Measurements from ENCODE around the gene TBL2. TPM values are rescaled to one million over a fixed set of nuclear protein-coding genes. Genes with fewer than 3 reads are reported as not detected.
"Not testable (repeated sequence)": the region's sequence is repeated elsewhere in the genome, so short reads cannot be mapped to it uniquely, and the experiment has no call there.

TBL2 gene
- total RNA-seq, 4 donors from 2014 or later, result 50.4 to 89.9 (median 73.3) TPM

DNA sequence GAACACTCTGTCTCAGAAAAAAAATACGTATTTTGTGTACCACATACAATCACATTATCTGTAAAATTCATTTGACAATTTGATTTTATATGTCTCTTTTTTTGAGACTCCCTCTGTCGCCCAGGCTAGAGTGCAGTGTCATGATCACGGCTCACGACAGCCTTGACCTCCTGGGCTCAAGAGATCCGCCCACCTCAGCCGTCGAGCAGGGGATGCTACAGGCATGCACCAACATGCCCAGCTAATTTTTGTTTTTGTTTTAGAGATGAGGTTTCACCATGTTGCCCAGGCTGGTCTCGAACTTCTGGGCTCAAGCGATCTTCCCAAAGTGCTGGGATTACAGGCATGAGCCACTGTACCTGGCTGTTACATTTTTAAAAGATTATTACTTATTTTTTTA lies 44.6 kb downstream of the TBL2 start:
- Histone ChIP-seq H3K4me1 (no peaks in the 10 kb centered on the region), H3K27me3 (no peaks in the 10 kb centered on the region), H3K4me3 (replicated peaks in 1 of 3) (no peak overlapping the region), H3K27ac (no peak overlapping the region), H3K36me3 (peaks cover 34 to 37% of the 10 kb centered on the region in 2 donors), H3K9me3 (no peaks in the 10 kb centered on the region)
- WGBS, 2 donors, result 91 to 93% methylated on average over 9 of the region's 9 CpGs
- DNase-seq, result no peak
- TF ChIP-seq, protein P1, sequence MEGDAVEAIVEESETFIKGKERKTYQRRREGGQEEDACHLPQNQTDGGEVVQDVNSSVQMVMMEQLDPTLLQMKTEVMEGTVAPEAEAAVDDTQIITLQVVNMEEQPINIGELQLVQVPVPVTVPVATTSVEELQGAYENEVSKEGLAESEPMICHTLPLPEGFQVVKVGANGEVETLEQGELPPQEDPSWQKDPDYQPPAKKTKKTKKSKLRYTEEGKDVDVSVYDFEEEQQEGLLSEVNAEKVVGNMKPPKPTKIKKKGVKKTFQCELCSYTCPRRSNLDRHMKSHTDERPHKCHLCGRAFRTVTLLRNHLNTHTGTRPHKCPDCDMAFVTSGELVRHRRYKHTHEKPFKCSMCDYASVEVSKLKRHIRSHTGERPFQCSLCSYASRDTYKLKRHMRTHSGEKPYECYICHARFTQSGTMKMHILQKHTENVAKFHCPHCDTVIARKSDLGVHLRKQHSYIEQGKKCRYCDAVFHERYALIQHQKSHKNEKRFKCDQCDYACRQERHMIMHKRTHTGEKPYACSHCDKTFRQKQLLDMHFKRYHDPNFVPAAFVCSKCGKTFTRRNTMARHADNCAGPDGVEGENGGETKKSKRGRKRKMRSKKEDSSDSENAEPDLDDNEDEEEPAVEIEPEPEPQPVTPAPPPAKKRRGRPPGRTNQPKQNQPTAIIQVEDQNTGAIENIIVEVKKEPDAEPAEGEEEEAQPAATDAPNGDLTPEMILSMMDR (IDR thresholded peaks at IDR 0.05), result no peak
- no peak for TF ChIP-seq POLR2A (IDR thresholded peaks at IDR 0.05)
- intact Hi-C loops (cut with DNase I), result no loop called here

DNA sequence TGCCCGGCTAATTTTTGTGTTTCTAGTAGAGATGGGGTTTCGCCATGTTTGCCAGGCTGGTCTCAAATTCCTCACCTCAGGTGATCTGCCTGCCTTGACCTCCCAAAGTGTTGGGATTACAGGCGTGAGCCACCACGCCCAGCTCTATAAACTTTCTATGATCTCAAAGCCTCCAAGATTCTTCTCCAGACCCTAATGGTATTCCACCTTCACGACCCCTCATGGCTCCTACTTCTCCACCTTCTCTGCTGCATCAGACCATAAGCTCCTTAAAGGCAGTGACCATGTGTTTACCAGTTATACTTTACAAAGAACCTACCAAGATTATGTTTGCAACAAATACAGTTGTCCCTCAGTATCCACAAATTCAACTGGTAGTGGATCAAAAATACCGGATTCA lies 46.2 kb downstream of the TBL2 start:
- H3K36me3 ChIP-seq, result peaks cover 18 to 22% of the 10 kb centered on the region in 2 donors
- H3K4me1 ChIP-seq, result no peaks in the 10 kb centered on the region
- intact Hi-C loops (cut with DNase I), result no loop called here
- no peaks in the 10 kb centered on the region for H3K27me3 ChIP-seq
- no peak for DNase-seq
- no peaks in the 10 kb centered on the region for H3K9me3 ChIP-seq
- WGBS, 2 donors, result 95 to 99% methylated on average over 6 of the region's 6 CpGs
- no peak overlapping the region for H3K4me3 ChIP-seq (replicated peaks in 1 of 3)
- no peak overlapping the region for H3K27ac ChIP-seq
- TF ChIP-seq POLR2A (IDR thresholded peaks at IDR 0.05), result no peak
- TF ChIP-seq, protein P1 (IDR thresholded peaks at IDR 0.05), result no peak

DNA sequence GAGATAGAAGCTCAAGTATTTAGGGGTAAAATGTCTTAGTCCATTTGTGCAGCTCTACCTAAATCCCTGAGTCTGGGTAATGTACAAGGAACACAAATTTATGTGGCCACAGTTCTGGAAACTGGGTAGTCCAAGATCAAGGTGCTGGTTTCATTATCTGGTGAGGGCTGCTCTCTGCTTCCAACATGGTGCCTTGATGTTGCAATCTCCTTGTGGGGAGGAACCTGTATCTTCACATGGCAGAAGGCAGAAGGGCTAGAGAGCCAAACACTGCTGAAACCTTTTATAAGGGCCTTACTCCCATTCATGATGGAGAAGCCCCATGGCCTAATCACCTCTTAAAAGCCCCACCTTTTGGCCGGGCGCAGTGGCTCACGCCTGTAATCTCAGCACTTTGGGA lies 47.6 kb downstream of the TBL2 start:
- WGBS, 2 donors, result 81 to 100% methylated on average over 3 of the region's 3 CpGs
- TF ChIP-seq, protein P1 (IDR thresholded peaks at IDR 0.05), result no peak
- TF ChIP-seq POLR2A (IDR thresholded peaks at IDR 0.05), result no peak
- DNase-seq, result no peak

DNA sequence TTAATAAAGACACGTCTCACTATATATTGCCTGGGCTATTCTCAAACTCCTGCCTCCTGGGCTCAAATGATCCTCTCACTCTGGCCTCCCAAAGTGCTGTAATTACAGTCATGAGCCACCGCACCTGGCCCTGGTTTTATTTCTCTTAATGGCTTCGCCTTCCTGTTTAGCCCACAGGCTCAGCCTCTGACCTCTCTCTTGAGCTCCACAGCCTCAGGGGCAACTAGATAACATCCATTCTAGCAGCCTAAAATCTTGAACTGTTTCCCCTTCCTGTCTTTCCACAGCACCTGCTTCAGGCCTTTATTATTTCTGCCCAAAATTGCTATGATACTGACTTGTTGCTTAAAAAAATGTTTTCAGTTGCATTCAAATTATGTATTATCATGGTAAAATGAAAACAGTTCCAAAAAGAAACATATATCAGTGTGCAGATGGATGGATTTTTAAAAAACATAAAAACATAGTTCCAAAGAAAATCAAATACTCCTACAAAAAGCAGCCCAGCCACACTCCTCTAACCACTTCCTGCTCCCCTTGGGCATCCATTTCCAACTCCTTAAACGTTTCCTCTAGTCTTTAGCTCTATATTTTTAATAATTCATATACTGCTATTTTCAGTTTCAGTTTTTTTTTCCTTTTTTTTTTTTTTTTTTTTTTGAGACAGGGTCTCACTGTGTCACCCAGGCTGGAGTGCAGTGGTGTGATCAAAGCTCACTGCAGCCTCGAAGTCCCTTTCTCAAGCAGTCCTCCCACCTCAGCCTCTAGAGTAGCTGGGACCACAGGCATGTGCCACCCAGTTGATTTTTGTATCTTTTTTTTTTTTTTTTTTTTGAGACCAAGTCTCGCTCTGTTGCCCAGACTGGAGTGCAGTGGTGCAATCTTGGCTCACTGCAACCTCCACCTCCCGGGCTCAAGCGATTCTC lies 51.2 kb downstream of the TBL2 start:
- Histone ChIP-seq H3K27ac (no peak overlapping the region), H3K9me3 (no peaks in the 10 kb centered on the region), H3K27me3 (no peaks in the 10 kb centered on the region), H3K4me3 (replicated peaks in 1 of 3) (no peak overlapping the region), H3K4me1 (peaks cover 0 to 4% of the 10 kb centered on the region in 2 donors), H3K36me3 (no peaks in the 10 kb centered on the region)
- DNase-seq, result peak in 1 of 2 donors; percentile 7
- intact Hi-C loops (cut with DNase I), result no loop called here
- no peak for TF ChIP-seq POLR2A (IDR thresholded peaks at IDR 0.05)
- TF ChIP-seq, protein P1 (IDR thresholded peaks at IDR 0.05), result no peak
- 63 to 76% methylated on average over 8 of the region's 8 CpGs for WGBS, 2 donors

More for the DNA sequence above, 47.6 kb downstream of the TBL2 start:
- H3K4me1 ChIP-seq, result no peaks in the 10 kb centered on the region
- peaks cover 5 to 8% of the 10 kb centered on the region in 2 donors for H3K36me3 ChIP-seq
- H3K9me3 ChIP-seq, result no peaks in the 10 kb centered on the region
- H3K27ac ChIP-seq, result no peak overlapping the region
- H3K27me3 ChIP-seq, result no peaks in the 10 kb centered on the region
- intact Hi-C loops (cut with DNase I), result no loop called here
- no peak overlapping the region for H3K4me3 ChIP-seq (replicated peaks in 1 of 3)

DNA sequence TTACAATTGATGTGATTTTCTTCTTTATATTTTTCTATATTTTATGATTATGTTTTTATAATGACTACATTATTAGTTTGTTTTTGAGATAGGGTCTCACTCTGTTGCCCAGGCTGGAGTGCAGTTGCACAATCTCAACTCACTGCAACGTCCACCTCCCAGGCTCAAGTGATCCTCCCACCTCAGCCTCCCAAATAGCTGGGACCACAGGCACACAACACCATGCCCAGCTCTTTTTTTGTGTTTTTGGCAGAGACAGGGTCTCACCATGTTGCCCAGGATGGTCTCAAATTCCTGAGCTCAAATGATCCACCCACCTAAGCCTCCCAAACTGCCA lies 52.3 kb downstream of the TBL2 start:
- intact Hi-C loops (cut with DNase I); H3K27me3 ChIP-seq; H3K27ac ChIP-seq; H3K9me3 ChIP-seq; DNase-seq; H3K36me3 ChIP-seq; H3K4me3 ChIP-seq (replicated peaks in 1 of 3); H3K4me1 ChIP-seq: not testable (repeated sequence)
- WGBS, 2 donors, result 73 to 85% methylated on average over 1 of the region's 1 CpG
